Ectodermal cell (in vitro differentiated cells): ENCODE data around the gene ETNPPL.

Experiments
- H3K27ac ChIP-seq: 2 replicates; pipeline ENCODE4 v1.7.0; 2013; ENCODE audit warnings: mild to moderate bottlenecking, low read depth, low read length; ENCODE audit not compliant: insufficient read depth, poor library complexity, severe bottlenecking
- H3K27me3 ChIP-seq: 2 replicates; pipeline ENCODE4 v1.7.0; 2013; ENCODE audit warnings: mild to moderate bottlenecking, low read length; ENCODE audit not compliant: insufficient read depth, control insufficient read depth, poor library complexity, severe bottlenecking
- H3K36me3 ChIP-seq: one replicate; pipeline ENCODE4 v1.7.0; 2013; ENCODE audit warnings: low read length; ENCODE audit not compliant: control insufficient read depth, insufficient read depth
- H3K4me1 ChIP-seq: one replicate; pipeline ENCODE4 v1.7.0; 2013; ENCODE audit warnings: low read length; ENCODE audit not compliant: control insufficient read depth, insufficient read depth
- H3K4me3 ChIP-seq: 2 replicates; pipeline ENCODE4 v1.7.0; 2013; ENCODE audit warnings: low read depth, low read length, control low read depth; ENCODE audit not compliant: insufficient read depth
- H3K9me3 ChIP-seq: 2 replicates; pipeline ENCODE4 v1.7.0; 2013; ENCODE audit warnings: mild to moderate bottlenecking, low read length, moderate library complexity; ENCODE audit not compliant: control insufficient read depth
- WGBS, 2 experiments: methylation state at CpG; one replicate each; pipeline ENCODE4 v1.1.7; 2013; ENCODE audit warnings: missing lambda C conversion rate in 2 of 2; 5-methylcytosine and 5-hydroxymethylcytosine counted together

ETNPPL gene

GRCh38 chr4:108763986-108764385, 1.1 kb upstream of the ETNPPL start:
- Histone ChIP-seq H3K27ac (no peak overlapping the region), H3K4me3 (no peak overlapping the region), H3K4me1 (no peaks in the 10 kb centered on the region), H3K36me3 (no peaks in the 10 kb centered on the region), H3K9me3 (no peaks in the 10 kb centered on the region), H3K27me3 (peaks cover 33% of the 10 kb centered on the region)
- WGBS, 2 experiments = 83 to 100% methylated on average over 2 to 4 of the region's 4 CpGs

DNA sequence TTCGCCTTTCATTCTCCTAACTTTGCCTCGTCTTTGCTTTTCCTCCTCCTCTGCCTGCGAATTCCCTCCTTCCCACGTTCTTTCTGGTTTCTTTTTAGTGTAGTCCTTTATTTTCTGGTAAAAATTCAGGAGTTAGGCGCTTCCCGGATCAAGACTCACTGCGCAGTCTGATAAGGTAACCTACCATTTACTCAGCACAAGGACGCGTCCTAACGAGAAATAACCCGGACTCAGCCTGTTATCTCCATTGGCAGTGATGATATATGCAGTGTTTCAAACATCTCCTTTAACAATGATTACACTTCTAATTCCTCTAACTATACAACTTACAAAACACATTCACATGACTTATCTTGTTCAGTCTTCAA, 357 bp upstream of the ETNPPL start:
- Histone ChIP-seq H3K4me3 (peak overlapping the region; percentile 67), H3K36me3 (no peaks in the 10 kb centered on the region), H3K9me3 (no peaks in the 10 kb centered on the region), H3K27ac (no peak overlapping the region), H3K27me3 (peaks cover 33% of the 10 kb centered on the region), H3K4me1 (no peaks in the 10 kb centered on the region)
- 54 to 55% methylated on average over 11 of the region's 11 CpGs for WGBS, 2 experiments

- H3K27ac ChIP-seq = no peak overlapping the region
- no peaks in the 10 kb centered on the region for H3K36me3 ChIP-seq
- no peak overlapping the region for H3K4me3 ChIP-seq
- H3K4me1 ChIP-seq = no peaks in the 10 kb centered on the region
- 92 to 94% methylated on average over 9 of the region's 9 CpGs for WGBS, 2 experiments
- peaks cover 33% of the 10 kb centered on the region for H3K27me3 ChIP-seq
- H3K9me3 ChIP-seq = no peaks in the 10 kb centered on the region
These were observed 4.4 kb downstream of the ETNPPL start for GRCh38 chr4:108758498-108758897.

GRCh38 chr4:108754327-108754726, 8.5 kb downstream of the ETNPPL start:
- H3K4me3 ChIP-seq = no peak overlapping the region
- H3K36me3 ChIP-seq = no peaks in the 10 kb centered on the region
- H3K4me1 ChIP-seq = no peaks in the 10 kb centered on the region
- H3K27ac ChIP-seq = no peak overlapping the region
- no peaks in the 10 kb centered on the region for H3K27me3 ChIP-seq
- no peaks in the 10 kb centered on the region for H3K9me3 ChIP-seq

DNA sequence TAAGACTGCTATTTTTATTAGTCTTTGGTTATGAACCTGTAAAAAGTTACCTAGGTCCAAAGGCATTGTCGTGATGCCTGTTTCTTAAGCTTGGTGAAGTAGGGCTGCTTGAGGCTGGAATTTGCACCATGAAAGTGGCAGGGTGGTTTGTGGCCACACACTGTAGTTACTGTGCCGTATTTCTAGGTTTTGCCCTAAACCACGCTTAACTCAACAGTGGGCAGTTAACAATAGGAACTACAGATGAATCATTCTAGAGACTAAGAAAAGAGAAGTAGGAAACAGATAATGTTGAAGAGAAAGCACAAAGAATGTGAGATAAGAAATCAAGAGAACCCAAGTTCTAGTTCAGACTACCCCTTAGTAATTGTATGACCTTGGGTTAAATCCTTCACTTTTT, 11.5 kb downstream of the ETNPPL start:
- 91 to 95% methylated on average over 3 of the region's 3 CpGs for WGBS, 2 experiments
- Histone ChIP-seq H3K27ac (no peak overlapping the region), H3K4me3 (no peak overlapping the region), H3K9me3 (no peaks in the 10 kb centered on the region), H3K36me3 (no peaks in the 10 kb centered on the region), H3K4me1 (no peaks in the 10 kb centered on the region), H3K27me3 (no peaks in the 10 kb centered on the region)

GRCh38 chr4:108749119-108749518, 13.7 kb downstream of the ETNPPL start:
- Histone ChIP-seq H3K27me3 (no peaks in the 10 kb centered on the region), H3K9me3 (no peaks in the 10 kb centered on the region), H3K4me1 (no peaks in the 10 kb centered on the region), H3K36me3 (no peaks in the 10 kb centered on the region), H3K4me3 (no peak overlapping the region), H3K27ac (no peak overlapping the region)
- 89 to 92% methylated on average over 8 of the region's 8 CpGs for WGBS, 2 experiments

DNA sequence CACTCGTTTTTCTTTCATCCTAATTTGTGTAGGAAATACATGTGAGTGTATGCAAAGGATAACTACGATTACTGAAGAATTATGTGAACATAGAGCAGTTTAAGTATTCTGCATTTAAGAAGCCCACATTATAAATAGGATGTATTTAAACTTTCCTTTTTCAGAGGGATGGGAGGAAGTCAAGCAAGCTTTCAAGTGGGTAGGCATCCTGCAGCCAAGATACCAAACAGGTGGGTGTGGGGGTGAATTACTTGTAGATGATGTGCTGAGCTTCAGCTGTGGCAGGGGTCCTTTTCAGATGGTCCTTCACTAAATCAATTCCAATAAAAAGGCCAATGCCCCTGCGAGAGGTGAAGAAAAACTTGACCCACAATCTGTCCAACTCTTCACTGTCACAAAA, 16.3 kb downstream of the ETNPPL start:
- Histone ChIP-seq H3K9me3 (no peaks in the 10 kb centered on the region), H3K36me3 (no peaks in the 10 kb centered on the region), H3K27ac (no peak overlapping the region), H3K4me3 (no peak overlapping the region), H3K27me3 (no peaks in the 10 kb centered on the region), H3K4me1 (peaks cover 5% of the 10 kb centered on the region)
- WGBS, 2 experiments = 95 to 98% methylated on average over 3 of the region's 3 CpGs

- H3K27me3 ChIP-seq = no peaks in the 10 kb centered on the region
- no peak overlapping the region for H3K27ac ChIP-seq
- H3K4me3 ChIP-seq = no peak overlapping the region
- H3K9me3 ChIP-seq = no peaks in the 10 kb centered on the region
- peaks cover 5% of the 10 kb centered on the region for H3K4me1 ChIP-seq
- H3K36me3 ChIP-seq = no peaks in the 10 kb centered on the region
These were observed 18.5 kb downstream of the ETNPPL start for GRCh38 chr4:108744307-108744706.

GRCh38 chr4:108742451-108743420, 20.1 kb downstream of the ETNPPL start:
- no peaks in the 10 kb centered on the region for H3K9me3 ChIP-seq
- H3K27ac ChIP-seq = no peak overlapping the region
- H3K27me3 ChIP-seq = no peaks in the 10 kb centered on the region
- no peak overlapping the region for H3K4me3 ChIP-seq
- H3K4me1 ChIP-seq = peaks cover 5% of the 10 kb centered on the region
- WGBS, 2 experiments = 80 to 87% methylated on average over 13 of the region's 13 CpGs
- no peaks in the 10 kb centered on the region for H3K36me3 ChIP-seq

DNA sequence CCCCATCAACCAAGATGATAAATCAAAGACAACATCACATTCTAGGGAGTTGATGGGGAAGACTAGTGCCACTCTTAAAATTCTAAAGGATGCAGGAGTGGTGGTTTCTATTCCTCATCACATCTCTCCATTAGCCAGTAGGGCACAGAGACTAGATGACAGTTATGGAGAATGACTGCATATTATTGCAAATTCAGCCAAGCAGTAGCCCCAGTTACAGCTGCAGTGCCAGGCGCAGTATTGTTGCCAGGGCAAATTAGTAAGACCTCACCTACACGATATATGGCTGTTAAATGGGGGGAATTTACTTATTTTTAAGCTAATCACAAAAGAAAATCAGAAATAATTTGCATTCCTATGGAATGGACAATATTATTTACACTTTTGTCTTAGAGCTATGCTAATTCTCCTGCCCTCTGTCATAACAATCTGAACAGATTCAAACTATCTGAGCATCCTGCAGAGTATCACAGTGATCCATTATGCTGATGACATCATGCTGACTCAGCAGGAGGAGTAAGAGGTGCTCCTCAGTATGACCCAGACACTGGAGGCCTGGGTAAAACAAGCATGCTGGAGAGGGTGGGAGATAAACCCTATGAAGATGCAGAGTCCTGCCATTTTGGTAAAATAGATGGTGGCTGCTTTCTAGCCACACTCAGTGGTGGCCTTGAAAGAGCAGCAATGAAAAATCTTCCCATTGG, 24.7 kb downstream of the ETNPPL start:
- Histone ChIP-seq H3K4me3 (no peak overlapping the region), H3K36me3 (no peaks in the 10 kb centered on the region), H3K9me3 (no peaks in the 10 kb centered on the region), H3K27ac (no peak overlapping the region), H3K4me1 (peaks cover 5% of the 10 kb centered on the region), H3K27me3 (no peaks in the 10 kb centered on the region)
- WGBS, 2 experiments = 90 to 94% methylated on average over 1 to 2 of the region's 2 CpGs
